ENCODE results near the gene TMEM139. TPM values are rescaled to one million over a fixed set of nuclear protein-coding genes. Genes with fewer than 3 reads are reported as not detected.

The TMEM139 gene
- polyA plus RNA-seq, 1 of the 3 experiments (the other 2 are of a cell fraction), result 0.05 TPM

- H3K36me3 ChIP-seq (replicated peaks in 1 of 2; ENCODE audit: control insufficient read depth in 1 of 2, insufficient read depth in 2 of 2, low read length in 1 of 2), result no peaks in the 10 kb centered on the region
- peaks cover 5 to 9% of the 10 kb centered on the region in 2 experiments; a peak in 2 of 4 replicates for H3K4me1 ChIP-seq (ENCODE audit: control insufficient read depth in 1 of 2, insufficient read depth in 2 of 2, low read depth in 1 of 2, low read length in 1 of 2)
- no peak for TF ChIP-seq ZBTB33 (IDR thresholded peaks at IDR 0.05; ENCODE audit: borderline replicate concordance, low read depth)
- no peak overlapping the region for H3K4me3 ChIP-seq (ENCODE audit: low read depth in 2 of 2, low read length in 1 of 2)
- no peak overlapping the region for H3K27ac ChIP-seq (ENCODE audit: low read depth in 2 of 2, low read length in 1 of 2)
- no peaks in the 10 kb centered on the region for H3K79me2 ChIP-seq (ENCODE audit: insufficient read depth)
- H3K4me2 ChIP-seq, result no peak overlapping the region
- H3K27me3 ChIP-seq (ENCODE audit: insufficient read depth), result no peaks in the 10 kb centered on the region
- ChIA-PET POLR2A (interaction anchor here (0.8 kb wide), 1 partner anchor 17 kb away, joined by 3 read pairs; the partner anchor contains the start of gene GSTK1), CTCF (interaction anchor here (1.0 to 2.3 kb wide), 3 partner anchors 40 to 136 kb away, joined by 3 to 11 read pairs (median 6); no protein-coding TSS in a partner anchor)
- 95% methylated on average over 2 of the region's 2 CpGs for WGBS (ENCODE audit: low lambda C conversion rate)
- H4K20me1 ChIP-seq (ENCODE audit: insufficient read depth), result no peaks in the 10 kb centered on the region
- no peaks in the 10 kb centered on the region for H3K9me2 ChIP-seq
- H3K9ac ChIP-seq, result no peak overlapping the region
- no peaks in the 10 kb centered on the region for H3F3A ChIP-seq (replicated peaks; ENCODE audit: insufficient read depth)
- H3K9me3 ChIP-seq, result no peaks in the 10 kb centered on the region
- no peak overlapping the region for H2AFZ ChIP-seq (ENCODE audit: low read depth)
- DNase-seq, result no peak
Measured at GRCh38 chr7:143280566-143280965, 4.2 kb upstream of the TMEM139 start.

- CTCF ChIA-PET, result interaction anchor here (1.2 to 2.3 kb wide), 2 partner anchors 23 to 99 kb away, joined by 4 to 6 read pairs; no protein-coding TSS in a partner anchor
- Histone ChIP-seq H3F3A (replicated peaks; ENCODE audit: insufficient read depth) (no peaks in the 10 kb centered on the region), H3K79me2 (ENCODE audit: insufficient read depth) (no peaks in the 10 kb centered on the region), H3K9ac (no peak overlapping the region), H2AFZ (ENCODE audit: low read depth) (no peak overlapping the region), H3K4me2 (no peak overlapping the region), H4K20me1 (ENCODE audit: insufficient read depth) (no peaks in the 10 kb centered on the region), H3K9me3 (no peaks in the 10 kb centered on the region), H3K27ac (ENCODE audit: low read depth in 2 of 2, low read length in 1 of 2) (no peak overlapping the region), H3K4me3 (ENCODE audit: low read depth in 2 of 2, low read length in 1 of 2) (no peak overlapping the region), H3K4me1 (ENCODE audit: control insufficient read depth in 1 of 2, insufficient read depth in 2 of 2, low read depth in 1 of 2, low read length in 1 of 2) (peaks cover 5 to 9% of the 10 kb centered on the region in 2 experiments; a peak in 2 of 4 replicates), H3K36me3 (replicated peaks in 1 of 2; ENCODE audit: control insufficient read depth in 1 of 2, insufficient read depth in 2 of 2, low read length in 1 of 2) (no peaks in the 10 kb centered on the region), H3K27me3 (ENCODE audit: insufficient read depth) (no peaks in the 10 kb centered on the region), H3K9me2 (no peaks in the 10 kb centered on the region)
- no peak for TF ChIP-seq IRF3 (IDR thresholded peaks at IDR 0.05; ENCODE audit: low read depth, low read length)
- no peak for TF ChIP-seq NFIC (IDR thresholded peaks at IDR 0.05; ENCODE audit: borderline replicate concordance)
- no peak for TF ChIP-seq PBX3 (IDR thresholded peaks at IDR 0.05)
- no peak for TF ChIP-seq MEF2A (IDR thresholded peaks at IDR 0.05; ENCODE audit: borderline replicate concordance, low read depth)
- TF ChIP-seq USF2 (IDR thresholded peaks at IDR 0.05; ENCODE audit: borderline replicate concordance, low read depth, low read length), result no peak
- TF ChIP-seq ELF1 (IDR thresholded peaks at IDR 0.05), result no peak
- no peak for TF ChIP-seq YY1 (IDR thresholded peaks at IDR 0.05; ENCODE audit: low read depth)
- no peak for TF ChIP-seq ZBTB33 (IDR thresholded peaks at IDR 0.05; ENCODE audit: borderline replicate concordance, low read depth)
- no peak for TF ChIP-seq NRF1 (IDR thresholded peaks at IDR 0.05; ENCODE audit: low read depth, low read length)
- no peak for TF ChIP-seq RAD21 (IDR thresholded peaks at IDR 0.05; ENCODE audit: low read length)
- no peak for TF ChIP-seq RFX5 (IDR thresholded peaks at IDR 0.05; ENCODE audit: low read length)
- TF ChIP-seq FOSL2 (IDR thresholded peaks at IDR 0.05; ENCODE audit: borderline replicate concordance, low read depth), result no peak
- TF ChIP-seq SIN3A (IDR thresholded peaks at IDR 0.05; ENCODE audit: borderline replicate concordance, low read depth, low read length), result no peak
- TF ChIP-seq FOXM1 (IDR thresholded peaks at IDR 0.05; ENCODE audit: low read depth), result no peak
- no peak for TF ChIP-seq SMC3 (IDR thresholded peaks at IDR 0.05; ENCODE audit: low read depth, low read length)
- no peak for TF ChIP-seq EP300 (IDR thresholded peaks at IDR 0.05; ENCODE audit: borderline replicate concordance in 1 of 2, low read depth in 1 of 2, low read length in 1 of 2)
- TF ChIP-seq USF1 (IDR thresholded peaks at IDR 0.05; ENCODE audit: borderline replicate concordance, low read depth), result no peak
- no peak for TF ChIP-seq MXI1 (IDR thresholded peaks at IDR 0.05; ENCODE audit: low read depth, low read length)
- TF ChIP-seq CHD2 (IDR thresholded peaks at IDR 0.05; ENCODE audit: low read length, partially characterized antibody), result no peak
- no peak for TF ChIP-seq MAX (IDR thresholded peaks at IDR 0.05; ENCODE audit: low read depth)
- WGBS (ENCODE audit: low lambda C conversion rate), result 95% methylated on average over 2 of the region's 2 CpGs
- DNase-seq, result no peak
- POLR2A ChIA-PET, result no interaction called here
Measured at GRCh38 chr7:143281529-143281928, 3.2 kb upstream of the TMEM139 start.
